ENCODE measurements around the gene PRKCE. TPM values are rescaled to one million over a fixed set of nuclear protein-coding genes. Genes with fewer than 3 reads are reported as not detected.

Gene PRKCE
- total RNA-seq, 1 experiment from 2014 or later, result 12.1 TPM

DNA sequence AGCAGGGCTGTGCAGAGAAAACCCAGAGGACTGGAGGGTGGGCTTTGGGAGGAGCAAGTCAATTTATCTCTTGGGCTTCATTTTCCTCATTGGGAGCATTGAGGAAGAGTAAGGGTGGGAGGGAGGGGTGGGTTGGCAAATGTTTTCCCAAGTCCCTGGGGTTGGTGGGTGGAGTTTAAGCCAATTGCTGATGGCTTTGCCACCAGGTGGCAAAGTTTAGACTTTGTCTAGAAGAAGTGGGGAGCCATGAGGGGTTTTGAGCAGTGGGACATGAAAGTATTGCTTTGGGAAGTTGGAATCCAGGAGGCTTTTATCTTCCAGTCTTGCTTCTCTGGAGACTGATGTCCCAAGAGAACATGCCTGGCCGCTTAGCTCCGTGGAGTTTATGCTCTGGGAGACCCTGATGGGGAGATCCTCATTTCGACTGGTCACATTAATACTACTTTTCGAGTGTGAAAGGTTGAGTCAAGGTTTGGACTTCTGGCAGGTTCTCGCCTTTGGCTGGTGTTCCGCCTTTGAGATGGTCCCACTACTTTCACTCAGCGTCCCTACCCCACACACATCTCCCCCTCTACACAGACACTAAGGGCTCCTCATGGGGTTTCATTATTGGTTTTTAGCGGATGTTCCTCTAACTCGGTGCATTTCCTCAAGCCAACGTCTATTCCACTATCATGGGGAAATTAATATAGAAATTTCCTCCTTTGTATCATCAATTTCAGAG, 126.7 kb downstream of the PRKCE start:
- ChIA-PET POLR2A (interaction anchor here (0.8 to 1.9 kb wide), 5 partner anchors 10 to 129 kb away, joined by 3 to 8 read pairs (median 4); no protein-coding TSS in a partner anchor), CTCF (interaction anchor here (0.6 to 3.3 kb wide), 28 partner anchors 9 to 202 kb away, joined by 3 to 20 read pairs (median 4); no protein-coding TSS in a partner anchor)
- H3K36me3 Mint-ChIP-seq (ENCODE audit: insufficient read depth, unreplicated experiment), result peaks cover 14% of the 10 kb centered on the region
- H3K9me3 Mint-ChIP-seq (ENCODE audit: unreplicated experiment), result no peaks in the 10 kb centered on the region
- no peak for TF ChIP-seq CTCF (IDR thresholded peaks at IDR 0.05; ENCODE audit: unreplicated experiment)
- H3K27me3 Mint-ChIP-seq (ENCODE audit: insufficient read depth, unreplicated experiment), result no peaks in the 10 kb centered on the region
- BruUV-seq (replicated peaks), result no TSS peak
- no peak overlapping the region for H3K4me3 Mint-ChIP-seq (ENCODE audit: unreplicated experiment)
- H3K4me1 Mint-ChIP-seq (ENCODE audit: insufficient read depth, unreplicated experiment), result peaks cover 7% of the 10 kb centered on the region
- DNase-seq (ENCODE audit: unreplicated experiment), result peak; percentile 18
- intact Hi-C loops (cut with micrococcal nuclease), result loop anchor here (1.0 to 2.0 kb wide), 4 partner anchors 127 to 193 kb away; partner anchors contain the start of gene PRKCE
- H3K27ac Mint-ChIP-seq (ENCODE audit: low read depth, unreplicated experiment), result no peak overlapping the region

- H3K4me1 Mint-ChIP-seq (ENCODE audit: insufficient read depth, unreplicated experiment), result peaks cover 7% of the 10 kb centered on the region
- BruUV-seq (replicated peaks), result no TSS peak
- TF ChIP-seq CTCF (IDR thresholded peaks at IDR 0.05; ENCODE audit: unreplicated experiment), result peak; percentile 72
Measured at GRCh38 chr2:45778720-45779171, 127.3 kb downstream of the PRKCE start.

GRCh38 chr2:45780541-45781463, 129.3 kb downstream of the PRKCE start:
- Mint-ChIP-seq H3K4me3 (ENCODE audit: unreplicated experiment) (no peak overlapping the region), H3K4me1 (ENCODE audit: insufficient read depth, unreplicated experiment) (peaks cover 7% of the 10 kb centered on the region), H3K36me3 (ENCODE audit: insufficient read depth, unreplicated experiment) (peaks cover 10% of the 10 kb centered on the region), H3K27me3 (ENCODE audit: insufficient read depth, unreplicated experiment) (no peaks in the 10 kb centered on the region), H3K9me3 (ENCODE audit: unreplicated experiment) (no peaks in the 10 kb centered on the region), H3K27ac (ENCODE audit: low read depth, unreplicated experiment) (no peak overlapping the region)
- CTCF ChIA-PET, result interaction anchor here (0.6 to 3.3 kb wide), 6 partner anchors 9 to 1414 kb away, joined by 3 to 20 read pairs (median 3); no protein-coding TSS in a partner anchor
- POLR2A ChIA-PET, result interaction anchor here (0.6 to 0.9 kb wide), 2 partner anchors 128 to 284 kb away, joined by 3 read pairs; no protein-coding TSS in a partner anchor
- intact Hi-C loops (cut with micrococcal nuclease), result no loop called here
- no peak for TF ChIP-seq CTCF (IDR thresholded peaks at IDR 0.05; ENCODE audit: unreplicated experiment)
- BruUV-seq (replicated peaks), result no TSS peak
- DNase-seq (ENCODE audit: unreplicated experiment), result no peak

More at GRCh38 chr2:45778720-45779171, 127.3 kb downstream of the PRKCE start:
- peak; percentile 75 for DNase-seq (ENCODE audit: unreplicated experiment)
- ChIA-PET CTCF (interaction anchor here (0.6 to 3.3 kb wide), 33 partner anchors 8 to 1282 kb away, joined by 3 to 20 read pairs (median 4); no protein-coding TSS in a partner anchor), POLR2A (interaction anchor here (0.8 to 1.9 kb wide), 5 partner anchors 10 to 129 kb away, joined by 3 to 8 read pairs (median 4); no protein-coding TSS in a partner anchor)
- H3K27me3 Mint-ChIP-seq (ENCODE audit: insufficient read depth, unreplicated experiment), result no peaks in the 10 kb centered on the region
- no peaks in the 10 kb centered on the region for H3K9me3 Mint-ChIP-seq (ENCODE audit: unreplicated experiment)
- H3K27ac Mint-ChIP-seq (ENCODE audit: low read depth, unreplicated experiment), result no peak overlapping the region
- intact Hi-C loops (cut with micrococcal nuclease), result loop anchor here (1.0 kb wide), 3 partner anchors 127 to 158 kb away; partner anchors contain the start of gene PRKCE
- peaks cover 14% of the 10 kb centered on the region for H3K36me3 Mint-ChIP-seq (ENCODE audit: insufficient read depth, unreplicated experiment)
- no peak overlapping the region for H3K4me3 Mint-ChIP-seq (ENCODE audit: unreplicated experiment)

All from MCF 10A (cell line).